HTR-8/SVneo (cell line): ENCODE measurements around the gene PAGE4.

ENCODE experiments used
- DNase-seq: peaks from one replicate; pipeline ENCODE4 v3.0.0; 2011; ENCODE audit warnings: low spot score, mixed read lengths; ENCODE audit not compliant: insufficient read length
- FAIRE-seq: peaks from 2 replicates; lab custom pipeline; 2011; peaks lifted over from hg19 to GRCh38; lab: Jason Lieb, UNC

PAGE4 gene

GRCh38 chrX:49829016-49829415 lies at the start of gene PAGE4:
PAGE4 (plus strand) TSS chrX:49829303; CDS start chrX:49830429, 1,126 bp downstream.
- DNase-seq = no peak
- FAIRE-seq = no peak

- DNase-seq (no peak), FAIRE-seq (no peak)
Observed at GRCh38 chrX:49784747-49785280, 44.3 kb upstream of the PAGE4 start.

- DNase-seq (no peak), FAIRE-seq (no peak)
Observed at GRCh38 chrX:49792376-49792775, 36.7 kb upstream of the PAGE4 start.

- FAIRE-seq (no peak), DNase-seq (no peak)
Observed at GRCh38 chrX:49793686-49794085, 35.4 kb upstream of the PAGE4 start.

- FAIRE-seq (no peak), DNase-seq (no peak)
Observed at GRCh38 chrX:49799828-49800227, 29.3 kb upstream of the PAGE4 start.

- DNase-seq (no peak), FAIRE-seq (no peak)
Observed at GRCh38 chrX:49809891-49810632, 19.0 kb upstream of the PAGE4 start.

- FAIRE-seq (no peak), DNase-seq (no peak)
Observed at GRCh38 chrX:49812177-49812576, 16.9 kb upstream of the PAGE4 start.

- FAIRE-seq = no peak
- DNase-seq = no peak
Observed at GRCh38 chrX:49816435-49816834, 12.7 kb upstream of the PAGE4 start.

- peak; percentile 3 for DNase-seq
Observed at GRCh38 chrX:49838374-49838773, 9.3 kb downstream of the PAGE4 start.

GRCh38 chrX:49840679-49841078 lies 11.6 kb downstream of the PAGE4 start:
- no peak for FAIRE-seq
- DNase-seq = peak; percentile 26

More at GRCh38 chrX:49838374-49838773, 9.3 kb downstream of the PAGE4 start:
- no peak for FAIRE-seq

GRCh38 chrX:49842621-49843020 lies 13.5 kb downstream of the PAGE4 start:
- DNase-seq = no peak
- no peak for FAIRE-seq

- FAIRE-seq = no peak
Observed at GRCh38 chrX:49844611-49845010, 15.5 kb downstream of the PAGE4 start.

GRCh38 chrX:49845701-49846403 lies 16.7 kb downstream of the PAGE4 start:
- no peak for FAIRE-seq
- no peak for DNase-seq

More at GRCh38 chrX:49844611-49845010, 15.5 kb downstream of the PAGE4 start:
- no peak for DNase-seq

GRCh38 chrX:49846522-49846921 lies 17.4 kb downstream of the PAGE4 start:
- DNase-seq (no peak), FAIRE-seq (no peak)

GRCh38 chrX:49848275-49848674 lies 19.2 kb downstream of the PAGE4 start:
- no peak for DNase-seq
- FAIRE-seq = no peak

- FAIRE-seq (no peak), DNase-seq (no peak)
Observed at GRCh38 chrX:49850028-49850427, 20.9 kb downstream of the PAGE4 start.

GRCh38 chrX:49853661-49854060 lies 24.6 kb downstream of the PAGE4 start:
- FAIRE-seq = no peak
- DNase-seq = no peak

GRCh38 chrX:49856819-49857218 lies 27.7 kb downstream of the PAGE4 start:
- FAIRE-seq (no peak), DNase-seq (no peak)

GRCh38 chrX:49858341-49858740 lies 29.2 kb downstream of the PAGE4 start:
- FAIRE-seq (no peak), DNase-seq (no peak)

- FAIRE-seq (no peak), DNase-seq (no peak)
Observed at GRCh38 chrX:49859491-49859890, 30.4 kb downstream of the PAGE4 start.

GRCh38 chrX:49860867-49861535 lies 31.9 kb downstream of the PAGE4 start:
- FAIRE-seq = no peak
- DNase-seq = no peak
